Stimulated activated naive B cell treated with anti-CD40 and anti-IgM and Interleukin-4, amounts not matched to agents 10 μg/mL and 1 μg/mL and 100 μg/mL, for 72 hours (primary cell): Measurements from ENCODE around the gene TP73.
A peak's percentile ranks its signal among the peaks of the same experiment; 100 is the strongest.

Experiments used
- ATAC-seq, 2 donors: fragments of 150-1000 bp; cut with Tn5 transposase; replicated peaks; 2 replicates each; pipeline ENCODE4 v1.10.0; 2021; ENCODE audit warnings: moderate library complexity in 1 of 2
- DNase-seq: peaks from one replicate; pipeline ENCODE4 v3.0.0; 2021
- H3K27ac Mint-ChIP-seq: one replicate; pipeline ENCODE4 v1.8.0; 2022; ENCODE audit warnings: mild to moderate bottlenecking, mixed read lengths
- H3K27me3 Mint-ChIP-seq, 2 donors: one replicate each; pipeline ENCODE4 v1.8.0; 2022; ENCODE audit warnings: mixed read lengths in 2 of 2
- H3K36me3 Mint-ChIP-seq, 2 donors: one replicate each; pipeline ENCODE4 v1.8.0; 2022; ENCODE audit warnings: mixed read lengths in 2 of 2, mild to moderate bottlenecking in 1 of 2
- H3K4me1 Mint-ChIP-seq, 2 donors: one replicate each; pipeline ENCODE4 v1.8.0; 2022; ENCODE audit warnings: mixed read lengths in 2 of 2, mild to moderate bottlenecking in 1 of 2
- H3K4me3 Mint-ChIP-seq, 2 donors: one replicate each; pipeline ENCODE4 v1.8.0; 2022; ENCODE audit warnings: mild to moderate bottlenecking in 2 of 2, mixed read lengths in 2 of 2, moderate library complexity in 1 of 2
- H3K9me3 Mint-ChIP-seq, 2 donors: one replicate each; pipeline ENCODE4 v1.8.0; 2022; ENCODE audit warnings: mixed read lengths in 2 of 2, mild to moderate bottlenecking in 1 of 2

Gene TP73

DNA sequence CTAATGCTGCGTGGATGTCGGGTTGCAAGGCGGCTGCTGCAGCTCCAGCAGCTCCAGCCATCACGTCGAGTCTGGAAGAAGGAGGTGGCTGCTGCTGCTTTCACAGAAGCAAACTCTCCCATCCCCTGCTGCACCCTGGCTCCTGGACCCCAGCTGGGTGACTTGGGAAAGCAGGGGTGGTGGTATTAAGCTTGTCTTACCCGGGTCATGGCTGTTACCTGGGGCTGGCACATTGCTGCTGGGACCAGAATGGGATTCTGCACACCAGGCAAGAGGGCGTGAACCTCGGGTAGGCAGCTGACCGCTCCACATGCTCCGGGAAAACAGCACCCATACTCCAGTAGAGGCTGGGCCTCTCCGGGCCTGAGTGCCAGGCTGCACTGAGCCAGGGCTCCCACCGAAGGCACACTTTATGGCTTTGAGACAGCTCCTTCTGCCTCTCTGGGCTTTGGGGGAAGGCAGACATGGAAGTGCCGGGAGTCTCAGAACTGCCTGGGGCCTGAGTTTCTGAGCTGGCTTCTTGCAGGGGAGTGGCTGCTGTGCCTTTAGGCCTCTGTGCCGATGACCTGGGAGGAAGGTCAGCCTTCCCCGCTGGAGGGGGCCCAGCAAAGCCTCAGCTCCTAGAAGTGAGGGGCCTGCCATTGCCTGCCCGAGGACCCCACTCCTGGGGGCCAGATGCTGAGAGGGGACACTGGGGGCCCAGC is 121.4 kb downstream of the TP73 start:
- H3K4me1 Mint-ChIP-seq: peaks cover 23 to 34% of the 10 kb centered on the region in 2 donors
- H3K4me3 Mint-ChIP-seq: no peak overlapping the region
- no peak for DNase-seq
- no peaks in the 10 kb centered on the region for H3K36me3 Mint-ChIP-seq
- H3K9me3 Mint-ChIP-seq: no peaks in the 10 kb centered on the region
- no peak overlapping the region for H3K27ac Mint-ChIP-seq
- H3K27me3 Mint-ChIP-seq: no peaks in the 10 kb centered on the region
- no peak for ATAC-seq

DNA sequence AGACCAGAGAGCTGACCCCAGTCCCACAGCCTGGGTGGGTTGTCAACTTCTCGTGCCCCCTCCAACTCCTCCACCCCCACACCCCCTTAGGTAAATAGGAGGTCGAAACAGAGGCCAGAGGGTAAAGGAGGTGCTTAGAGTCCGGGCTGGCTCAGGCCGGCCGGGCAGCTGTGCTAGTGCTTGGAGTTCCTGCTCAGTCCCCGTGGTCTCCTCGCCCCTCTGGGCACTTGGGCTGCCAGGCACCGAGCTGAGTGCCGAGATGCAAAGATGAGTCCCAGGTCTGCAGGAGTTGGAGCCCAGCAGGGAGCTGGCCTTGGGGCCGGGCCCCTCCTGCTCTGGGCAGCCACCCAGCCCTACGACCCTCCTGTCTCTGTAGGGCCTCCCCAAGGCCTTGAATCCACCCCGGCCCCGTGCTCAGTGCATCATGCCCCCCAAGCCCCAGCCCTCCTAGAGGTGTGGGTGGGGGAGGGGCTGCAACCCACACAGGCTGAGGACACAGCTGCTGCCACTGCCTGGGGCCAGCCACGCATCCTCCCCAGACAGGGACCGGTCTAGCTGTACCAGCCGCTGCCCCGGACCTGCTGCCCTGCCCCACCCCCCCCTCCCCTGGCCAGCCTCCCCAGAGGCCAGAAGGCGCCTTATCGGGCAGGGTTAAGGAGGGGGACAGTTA is 122.1 kb downstream of the TP73 start:
- ATAC-seq: no peak
- Mint-ChIP-seq H3K9me3 (no peaks in the 10 kb centered on the region), H3K36me3 (peaks cover 3 to 4% of the 10 kb centered on the region in 2 donors), H3K27ac (no peak overlapping the region), H3K4me1 (peaks cover 23 to 34% of the 10 kb centered on the region in 2 donors), H3K4me3 (no peak overlapping the region), H3K27me3 (no peaks in the 10 kb centered on the region)
- no peak for DNase-seq

DNA sequence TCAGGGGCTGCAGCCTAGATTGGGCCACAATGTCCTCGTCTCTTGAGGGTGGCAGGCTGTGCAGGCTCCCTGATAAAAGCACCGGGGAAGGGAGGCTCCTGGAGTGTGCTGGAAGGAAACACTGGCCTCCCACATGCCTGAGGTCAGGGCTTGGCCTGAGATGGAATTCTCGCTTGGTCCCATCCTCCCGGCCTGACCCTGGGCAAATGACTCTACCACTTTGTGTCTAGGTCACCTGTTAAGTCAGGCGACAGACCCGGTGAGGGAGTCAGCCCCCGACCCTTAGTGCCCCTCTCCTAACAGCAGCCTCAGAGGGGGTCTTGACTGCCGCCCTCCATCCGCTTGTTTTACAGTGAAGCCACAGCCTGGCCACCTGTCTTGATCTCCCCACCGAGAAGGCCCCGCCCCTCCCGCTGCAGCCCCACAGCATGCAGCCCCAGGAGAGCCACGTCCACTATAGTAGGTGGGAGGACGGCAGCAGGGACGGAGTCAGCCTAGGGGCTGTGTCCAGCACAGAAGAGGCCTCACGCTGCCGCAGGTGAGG is 122.7 kb downstream of the TP73 start:
- H3K4me3 Mint-ChIP-seq: no peak overlapping the region
- peaks cover 10% of the 10 kb centered on the region in 2 donors for H3K36me3 Mint-ChIP-seq
- ATAC-seq: no peak
- no peaks in the 10 kb centered on the region for H3K27me3 Mint-ChIP-seq
- no peak overlapping the region for H3K27ac Mint-ChIP-seq
- no peaks in the 10 kb centered on the region for H3K9me3 Mint-ChIP-seq
- H3K4me1 Mint-ChIP-seq: peaks cover 23 to 34% of the 10 kb centered on the region in 2 donors
- no peak for DNase-seq

DNA sequence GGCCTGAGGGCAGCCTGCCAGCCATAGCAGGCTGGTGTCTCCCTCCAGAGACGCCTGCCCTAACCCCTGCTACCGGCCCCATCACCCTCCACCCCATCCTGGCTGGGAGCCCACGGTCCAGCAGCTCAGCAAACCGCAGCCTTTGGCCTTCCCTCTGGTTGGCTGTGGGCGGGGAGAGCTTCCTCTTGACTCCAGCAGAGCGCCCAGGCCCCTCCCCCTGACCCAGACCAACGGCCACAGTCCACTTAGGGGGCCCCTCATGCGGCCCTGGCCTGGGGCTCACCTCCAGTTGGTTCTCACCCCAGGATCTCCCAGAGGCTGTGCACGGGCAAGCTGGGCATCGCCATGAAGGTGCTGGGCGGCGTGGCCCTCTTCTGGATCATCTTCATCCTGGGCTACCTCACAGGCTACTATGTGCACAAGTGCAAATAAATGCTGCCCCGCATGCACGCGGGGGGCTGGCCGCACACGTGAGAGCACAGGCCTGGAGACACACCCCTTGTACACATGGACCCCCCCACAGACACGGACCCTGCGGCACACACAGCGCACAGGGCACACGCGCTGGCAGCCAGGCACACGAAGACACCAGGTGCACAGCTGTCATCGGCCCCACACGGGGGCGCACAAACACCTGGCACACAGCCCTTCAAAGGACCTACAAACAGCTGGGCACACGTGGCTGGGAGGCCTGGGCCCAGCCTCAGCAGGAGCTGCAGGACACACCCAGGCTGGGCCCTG is 123.3 kb downstream of the TP73 start:
- H3K27me3 Mint-ChIP-seq: no peaks in the 10 kb centered on the region
- H3K4me1 Mint-ChIP-seq: peaks cover 20 to 32% of the 10 kb centered on the region in 2 donors
- DNase-seq (no peak), ATAC-seq (peak; percentile 41 to 49)
- H3K4me3 Mint-ChIP-seq: peak overlapping the region in 1 of 2 donors; percentile 11
- H3K27ac Mint-ChIP-seq: peak overlapping the region; percentile 9
- H3K36me3 Mint-ChIP-seq: peaks cover 15 to 16% of the 10 kb centered on the region in 2 donors
- no peaks in the 10 kb centered on the region for H3K9me3 Mint-ChIP-seq

DNA sequence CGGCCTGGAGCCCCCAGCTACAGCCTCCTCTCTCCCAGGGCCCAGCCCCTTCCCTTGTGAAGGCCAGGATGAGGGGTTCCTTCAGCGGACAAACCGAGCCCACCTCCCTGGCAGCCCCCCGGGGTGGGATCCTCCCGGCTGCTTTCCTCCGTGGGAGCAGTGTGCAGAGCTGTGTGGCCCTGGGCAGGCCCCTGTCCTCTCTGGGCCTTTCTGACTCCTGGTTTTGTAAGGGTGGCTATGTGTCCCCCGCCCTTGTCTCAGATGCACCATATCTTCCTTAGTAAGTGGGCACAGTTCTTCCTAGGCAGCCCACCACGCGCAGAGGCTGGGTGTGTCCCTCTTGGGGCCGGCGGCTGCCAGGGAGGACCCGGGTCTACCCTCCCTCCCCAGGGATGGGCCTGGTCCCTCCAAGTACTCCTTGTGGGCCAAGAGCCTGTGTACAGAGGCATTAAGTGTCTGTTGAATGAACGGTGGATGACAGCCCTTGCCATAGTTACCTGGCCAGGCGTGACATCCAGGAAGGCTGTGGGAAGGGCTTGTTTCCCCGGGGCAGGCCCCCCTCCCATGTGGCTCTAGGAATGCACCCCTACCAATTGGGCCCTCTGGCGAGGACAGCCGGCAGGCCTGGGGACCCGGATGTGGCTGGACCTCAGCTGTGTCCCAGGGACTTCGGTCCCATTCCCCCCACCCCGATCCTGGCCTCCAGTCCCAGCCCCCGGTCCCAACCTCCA is 124.1 kb downstream of the TP73 start:
- ATAC-seq: no peak
- H3K36me3 Mint-ChIP-seq: peaks cover 19 to 20% of the 10 kb centered on the region in 2 donors
- no peaks in the 10 kb centered on the region for H3K9me3 Mint-ChIP-seq
- no peaks in the 10 kb centered on the region for H3K27me3 Mint-ChIP-seq
- H3K4me1 Mint-ChIP-seq: peaks cover 19 to 26% of the 10 kb centered on the region in 2 donors
- no peak for DNase-seq
- H3K4me3 Mint-ChIP-seq: no peak overlapping the region
- peak overlapping the region; percentile 9 for H3K27ac Mint-ChIP-seq

DNA sequence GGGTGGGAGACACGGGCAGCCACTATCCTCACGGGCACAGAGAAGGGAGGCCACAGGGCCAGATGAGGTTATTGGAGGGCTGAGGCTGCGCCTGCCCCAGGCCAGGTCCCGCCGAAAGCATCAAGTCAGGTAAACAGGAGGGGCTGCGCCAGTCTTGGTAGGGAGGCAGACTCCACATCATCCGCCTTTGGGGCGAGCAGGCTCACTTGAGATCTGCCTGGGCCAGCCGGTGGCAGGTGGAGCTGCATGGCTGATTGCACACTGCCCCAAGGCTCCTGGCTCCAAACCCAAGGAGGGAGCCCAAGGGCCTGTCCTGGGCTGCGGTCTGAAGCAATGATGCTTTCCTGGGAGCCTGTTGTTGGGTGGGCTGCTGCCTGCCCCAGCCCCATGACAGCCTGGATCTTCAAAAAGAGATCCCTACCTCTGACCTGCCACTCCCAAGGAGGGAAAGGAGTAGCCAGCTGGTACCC is 124.8 kb downstream of the TP73 start:
- Mint-ChIP-seq H3K27ac (no peak overlapping the region), H3K9me3 (no peaks in the 10 kb centered on the region), H3K4me3 (no peak overlapping the region), H3K4me1 (peaks cover 14 to 19% of the 10 kb centered on the region in 2 donors), H3K36me3 (peaks cover 22 to 25% of the 10 kb centered on the region in 2 donors), H3K27me3 (no peaks in the 10 kb centered on the region)
- DNase-seq: no peak
- ATAC-seq: no peak

DNA sequence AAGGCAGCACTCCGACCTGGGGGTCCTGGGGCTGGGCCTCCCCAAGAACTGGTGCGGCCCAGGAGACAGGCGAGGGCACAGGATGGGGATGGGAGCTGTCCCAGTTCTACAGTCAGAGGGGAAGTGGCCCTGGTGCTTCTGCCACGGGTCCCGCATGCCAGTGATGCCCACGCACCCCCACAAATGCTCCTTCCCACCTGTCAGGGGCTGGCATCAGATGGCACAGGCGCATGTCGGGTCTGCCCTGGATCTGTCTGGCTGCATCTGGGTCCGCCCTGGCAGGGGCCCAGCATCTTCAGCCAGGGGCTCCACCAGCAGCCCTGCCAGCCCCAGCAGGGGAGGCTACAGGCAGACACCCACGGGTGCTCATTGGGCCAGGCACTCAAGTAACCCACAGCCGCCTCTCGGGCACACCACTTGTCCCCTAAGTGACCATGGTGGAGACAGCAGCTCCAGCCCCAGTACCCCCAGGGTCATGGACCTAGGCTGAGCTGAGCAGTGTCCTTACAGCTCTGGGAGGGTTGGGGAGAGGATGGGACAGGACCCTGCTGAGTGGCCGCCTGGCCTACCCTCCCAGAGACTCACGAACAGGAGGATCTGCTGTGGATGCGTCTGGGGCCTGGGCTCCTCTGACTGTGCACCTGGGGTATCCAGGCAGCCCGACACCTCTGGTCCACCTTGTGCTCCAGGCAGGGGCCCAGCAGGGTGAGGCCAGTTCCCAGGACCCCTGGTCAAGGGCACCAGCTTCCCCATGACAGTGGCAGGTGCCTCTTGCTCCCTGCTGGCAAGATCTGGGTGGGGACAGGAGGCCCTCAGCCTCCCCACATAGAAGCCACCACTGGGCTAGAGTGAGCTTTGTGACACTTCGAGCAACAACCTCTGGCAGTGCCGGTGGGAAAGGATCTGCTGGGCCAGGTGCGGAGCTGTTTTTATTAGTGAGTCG is 125.6 kb downstream of the TP73 start:
- DNase-seq (no peak), ATAC-seq (no peak)
- Mint-ChIP-seq H3K27me3 (no peaks in the 10 kb centered on the region), H3K9me3 (no peaks in the 10 kb centered on the region), H3K36me3 (peaks cover 24 to 31% of the 10 kb centered on the region in 2 donors), H3K27ac (no peak overlapping the region), H3K4me3 (no peak overlapping the region), H3K4me1 (peaks cover 14 to 19% of the 10 kb centered on the region in 2 donors)

DNA sequence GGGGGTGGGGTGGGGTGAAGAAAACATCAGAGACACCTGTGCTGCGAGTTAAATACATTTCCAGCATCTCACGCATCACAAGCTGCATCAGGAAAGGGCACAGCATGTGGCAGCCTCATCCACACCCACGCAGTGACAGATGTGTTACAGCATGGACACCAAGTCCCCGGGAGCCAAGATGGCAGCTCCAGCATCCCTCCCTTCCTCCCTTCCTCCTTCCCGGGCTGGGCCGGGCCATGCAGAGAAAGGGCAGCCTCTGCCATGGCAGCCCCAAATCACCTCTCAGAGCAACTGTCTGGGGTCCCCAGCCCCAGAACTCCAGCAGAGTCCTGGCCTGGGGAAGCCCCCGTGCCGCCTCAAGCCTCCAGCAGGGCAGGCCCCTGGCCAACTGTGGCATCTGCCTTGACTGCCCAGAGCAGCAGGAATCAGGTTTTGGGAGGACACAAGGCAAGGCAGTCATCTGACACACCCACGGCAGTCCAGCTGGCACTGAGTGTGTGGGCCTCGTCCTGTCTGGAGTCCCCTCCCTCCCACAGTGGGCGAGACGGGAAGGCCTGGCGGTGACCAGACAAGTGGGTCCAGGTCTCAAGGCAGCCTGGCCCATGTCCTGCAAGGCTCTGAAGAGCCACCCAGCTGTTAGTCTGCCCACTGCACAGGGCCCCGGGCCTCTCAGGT is 126.4 kb downstream of the TP73 start:
- Mint-ChIP-seq H3K4me3 (no peak overlapping the region), H3K27me3 (no peaks in the 10 kb centered on the region), H3K4me1 (peaks cover 12 to 19% of the 10 kb centered on the region in 2 donors), H3K36me3 (peaks cover 24 to 32% of the 10 kb centered on the region in 2 donors), H3K9me3 (no peaks in the 10 kb centered on the region), H3K27ac (no peak overlapping the region)
- ATAC-seq (no peak), DNase-seq (no peak)

DNA sequence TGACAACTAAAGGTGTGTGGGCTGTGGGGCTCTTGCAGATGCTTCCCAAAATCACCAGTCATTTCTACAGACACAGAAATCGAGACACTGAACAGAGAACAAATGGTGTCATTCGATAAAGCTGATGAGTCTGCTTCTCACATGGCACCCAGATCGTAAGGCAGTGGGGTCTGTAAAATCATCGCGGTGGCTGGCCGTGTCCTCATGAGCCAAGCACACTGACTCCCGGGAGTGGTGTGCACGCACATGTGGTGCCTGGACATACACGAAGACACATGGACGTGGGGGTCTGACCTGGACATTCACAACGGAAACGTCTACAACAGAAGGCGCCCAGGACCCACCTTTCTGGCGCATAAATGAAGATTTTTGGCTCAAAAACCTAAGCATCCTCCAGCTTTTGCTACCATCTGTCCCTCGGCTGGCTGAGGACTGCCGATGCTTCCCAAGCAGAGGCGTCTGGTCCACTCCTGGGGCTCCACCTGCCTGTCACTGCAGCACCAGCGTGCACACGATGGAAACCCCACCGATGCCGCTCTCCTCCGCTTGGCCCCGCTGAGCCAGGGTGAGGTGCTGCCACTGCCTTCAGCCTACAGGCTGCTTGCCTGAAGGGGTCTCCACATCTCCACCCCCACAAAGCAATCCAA is 127.1 kb downstream of the TP73 start:
- peak overlapping the region; percentile 37 for H3K27ac Mint-ChIP-seq
- peaks cover 30 to 38% of the 10 kb centered on the region in 2 donors for H3K36me3 Mint-ChIP-seq
- H3K27me3 Mint-ChIP-seq: no peaks in the 10 kb centered on the region
- no peak for DNase-seq
- H3K9me3 Mint-ChIP-seq: no peaks in the 10 kb centered on the region
- ATAC-seq: no peak
- no peak overlapping the region for H3K4me3 Mint-ChIP-seq
- peaks cover 11 to 19% of the 10 kb centered on the region in 2 donors for H3K4me1 Mint-ChIP-seq

DNA sequence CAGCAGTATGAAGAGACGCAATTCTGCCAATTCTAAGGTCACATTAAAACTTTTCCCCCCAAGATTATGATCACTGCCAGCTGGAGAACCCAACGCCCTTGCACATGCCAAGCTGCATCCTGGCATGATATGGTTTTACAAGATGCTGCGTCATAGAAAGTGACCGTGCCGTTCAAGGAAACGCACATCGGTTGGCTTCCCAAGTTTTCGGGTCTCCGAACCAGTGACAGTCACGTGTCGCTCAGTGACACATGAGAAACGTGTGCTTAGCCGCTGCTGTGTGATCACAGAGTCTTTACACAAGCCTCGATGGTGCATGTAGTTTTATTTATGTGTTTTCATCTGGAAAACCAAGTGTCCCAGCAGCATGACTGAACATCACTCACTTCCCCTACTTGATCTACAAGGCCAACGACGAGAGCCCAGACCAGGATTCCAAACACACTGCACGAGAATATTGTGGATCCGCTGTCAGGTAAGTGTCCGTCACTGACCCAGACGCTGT is 127.6 kb downstream of the TP73 start:
- H3K4me1 Mint-ChIP-seq: peaks cover 11 to 17% of the 10 kb centered on the region in 2 donors
- ATAC-seq (no peak), DNase-seq (no peak)
- H3K27ac Mint-ChIP-seq: peak overlapping the region; percentile 37
- no peaks in the 10 kb centered on the region for H3K27me3 Mint-ChIP-seq
- H3K9me3 Mint-ChIP-seq: no peaks in the 10 kb centered on the region
- H3K36me3 Mint-ChIP-seq: peaks cover 30 to 41% of the 10 kb centered on the region in 2 donors
- no peak overlapping the region for H3K4me3 Mint-ChIP-seq

DNA sequence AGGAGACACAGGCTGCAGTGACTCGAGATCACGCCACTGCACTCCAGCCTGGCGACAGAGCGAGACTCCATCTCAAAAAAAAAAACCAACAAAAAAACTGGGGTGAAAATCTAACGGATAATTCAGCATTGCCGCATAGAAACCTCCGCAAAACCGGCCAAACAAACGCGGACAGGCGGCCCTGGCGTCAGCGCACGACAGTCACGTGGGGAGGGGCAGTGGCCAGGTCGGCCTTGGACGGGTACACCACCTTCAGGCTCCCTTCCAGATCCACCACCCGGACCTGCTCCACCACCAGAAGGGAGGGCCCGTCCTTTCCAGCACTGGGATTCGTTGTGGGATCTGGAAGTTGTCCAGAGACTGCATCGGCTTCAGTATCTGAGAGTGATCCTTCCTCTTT is 128.6 kb downstream of the TP73 start:
- H3K27me3 Mint-ChIP-seq: no peaks in the 10 kb centered on the region
- H3K4me3 Mint-ChIP-seq: no peak overlapping the region
- ATAC-seq (no peak), DNase-seq (no peak)
- no peaks in the 10 kb centered on the region for H3K9me3 Mint-ChIP-seq
- peaks cover 35 to 48% of the 10 kb centered on the region in 2 donors for H3K36me3 Mint-ChIP-seq
- H3K27ac Mint-ChIP-seq: no peak overlapping the region
- H3K4me1 Mint-ChIP-seq: peaks cover 5 to 7% of the 10 kb centered on the region in 2 donors
